GM12878 (cell line): ENCODE measurements around the gene SPDYA. TPM values are rescaled to one million over a fixed set of nuclear protein-coding genes. Genes with fewer than 3 reads are reported as not detected.

Experiments
- ATAC-seq: fragments of 200-7000 bp; cut with Tn5 transposase; 3 replicates; pipeline ENCODE4 v1.9.1; 2020; ENCODE audit warnings: mild to moderate bottlenecking, moderate library complexity
- BruUV-seq: library from RNA; stranded (reverse); fragments of 400-500 nt; replicated peaks from 2 replicates; lab custom pipeline; 2021; lab: Mats Ljungman, UMichigan
- CTCF ChIA-PET: fragments of 300-600 bp; sonication (Branson Sonifier 250); formaldehyde crosslinking; extraction: SDS; loops from one replicate; lab custom pipeline; 2021; ENCODE audit warnings: inconsistent platforms; lab: Yijun Ruan, JAX
- POLR2A ChIA-PET: fragments of 350-600 bp; formaldehyde crosslinking; extraction: SDS; loops from one replicate; lab custom pipeline; 2021; ENCODE audit warnings: inconsistent platforms; lab: Charles Lee
- RAD21 ChIA-PET: fragments of 300-600 bp; sonication (Branson Sonifier 250); formaldehyde crosslinking; loops from one replicate; lab custom pipeline; 2023; ENCODE audit warnings: antibody characterized with exemption; ENCODE audit not compliant: unreplicated experiment; lab: Charles Lee
- SMC1A ChIA-PET: fragments of 300-600 bp; sonication (Branson Sonifier 250); formaldehyde crosslinking; loops from one replicate; lab custom pipeline; 2023; ENCODE audit not compliant: unreplicated experiment, uncharacterized antibody; lab: Charles Lee
- DNase-seq: peaks from one replicate; pipeline ENCODE4 v3.0.0-alpha.2; 2011; ENCODE audit warnings: low read depth, low spot score
- FAIRE-seq: peaks from 3 replicates; lab custom pipeline; 2011; peaks lifted over from hg19 to GRCh38; lab: Jason Lieb, UNC
- H2AFZ ChIP-seq: 2 replicates; pipeline ENCODE4 v1.6.0; 2011; ENCODE audit warnings: low read depth, low read length, control low read depth; ENCODE audit not compliant: control insufficient read depth
- H3K27ac ChIP-seq: 2 replicates; pipeline ENCODE4 v1.5.1; 2011; ENCODE audit warnings: control low read depth; ENCODE audit not compliant: control insufficient read depth, insufficient read depth
- H3K27me3 ChIP-seq, 2 experiments: replicated peaks in 1 of 2; 2 replicates each; pipeline versions ENCODE4 v1.6.0 to v1.6.1; 2011; ENCODE audit warnings: low read length in 1 of 2; ENCODE audit not compliant: control insufficient read depth in 2 of 2, insufficient read depth in 2 of 2
- H3K36me3 ChIP-seq, 2 experiments: 2 replicates each; pipeline ENCODE4 v1.5.1; 2011; ENCODE audit warnings: low read length in 1 of 2; ENCODE audit not compliant: control insufficient read depth in 2 of 2, insufficient read depth in 2 of 2
- H3K4me1 ChIP-seq: 2 replicates; pipeline ENCODE4 v1.6.1; 2011; ENCODE audit warnings: mild to moderate bottlenecking, low read length, moderate library complexity, mixed read lengths; ENCODE audit not compliant: control insufficient read depth, insufficient read depth
- H3K4me2 ChIP-seq: 2 replicates; pipeline ENCODE4 v1.6.0; 2011; ENCODE audit warnings: control low read depth; ENCODE audit not compliant: control insufficient read depth, insufficient read depth
- H3K4me3 ChIP-seq: fragments of 200-600 bp; sonication (generic); 2 replicates; pipeline ENCODE4 v1.5.1; 2016
- H3K79me2 ChIP-seq: 2 replicates; pipeline ENCODE4 v1.6.0; 2011; ENCODE audit warnings: low read length; ENCODE audit not compliant: control insufficient read depth, insufficient read depth
- H3K9ac ChIP-seq: 2 replicates; pipeline ENCODE4 v1.8.0; 2011; ENCODE audit warnings: low read length, control low read depth, mixed read lengths; ENCODE audit not compliant: control insufficient read depth, insufficient read depth
- H3K9me3 ChIP-seq: replicated peaks from 3 replicates; pipeline ENCODE4 v1.5.1; 2011; ENCODE audit warnings: mild to moderate bottlenecking, low read length; ENCODE audit not compliant: control insufficient read depth, insufficient read depth
- H4K20me1 ChIP-seq: 2 replicates; pipeline ENCODE4 v1.6.0; 2011; ENCODE audit not compliant: control insufficient read depth, insufficient read depth
- BRCA1 ChIP-seq: IDR thresholded peaks from 2 replicates; pipeline ENCODE4 v1.6.1; 2011; ENCODE audit warnings: low read depth, low read length, improper control_type of control experiment
- CHD1 ChIP-seq: IDR thresholded peaks from 2 replicates; pipeline ENCODE4 v1.6.1; 2012; ENCODE audit warnings: low read depth, low read length, improper control_type of control experiment
- CHD4 ChIP-seq: fragments of 200-600 bp; sonication (generic); IDR thresholded peaks from 2 replicates; pipeline ENCODE4 v1.6.1; 2016; ENCODE audit warnings: mild to moderate bottlenecking
- ETV6 ChIP-seq, 2 experiments: fragments of 450-650 bp in 1 of 2; IDR thresholded peaks in 1 of 2; conservative IDR thresholded peaks in 1 of 2; 2 replicates each; pipeline ENCODE4 v1.6.1; 2014; ENCODE audit warnings: antibody characterized with exemption in 1 of 2, borderline replicate concordance in 1 of 2, low read depth in 1 of 2, mild to moderate bottlenecking in 1 of 2, moderate library complexity in 1 of 2
- MXI1 ChIP-seq: fragments of 150-350 bp; IDR thresholded peaks from 2 replicates; pipeline ENCODE4 v1.6.1; 2011; ENCODE audit warnings: low read depth, mild to moderate bottlenecking, inconsistent platforms, low read length, improper control_type of control experiment
- MYB ChIP-seq: fragments of 150-350 bp; IDR thresholded peaks from 2 replicates; pipeline ENCODE4 v1.6.1; 2014; ENCODE audit warnings: mild to moderate bottlenecking, low read depth, low read length, borderline replicate concordance
- PAX8 ChIP-seq: fragments of 450-650 bp; IDR thresholded peaks from 2 replicates; pipeline ENCODE4 v1.6.1; 2017; ENCODE audit warnings: mild to moderate bottlenecking, moderate library complexity
- TCF7 ChIP-seq: IDR thresholded peaks from 2 replicates; pipeline ENCODE4 v1.6.1; 2014; ENCODE audit warnings: antibody characterized with exemption, borderline replicate concordance
- ZNF384 ChIP-seq: IDR thresholded peaks from 2 replicates; pipeline ENCODE4 v1.6.1; 2012; ENCODE audit warnings: low read depth, mild to moderate bottlenecking, low read length, improper control_type of control experiment, borderline replicate concordance
- WGBS: methylation state at CpG from one replicate; pipeline ENCODE4 v1.1.6; 2016; ENCODE audit warnings: low lambda C conversion rate; ENCODE audit not compliant: insufficient replicate concordance, insufficient coverage; ENCODE audit errors: missing lambda C conversion rate; 5-methylcytosine and 5-hydroxymethylcytosine counted together
- in situ Hi-C: fragments of 300-500 bp; cut with MboI; formaldehyde crosslinking; loops from 9 replicates; pipeline ENCODE4 v1.14.3; 2018; ENCODE audit warnings: mixed read lengths
- intact Hi-C: fragments of 100-400 bp; cut with micrococcal nuclease; formaldehyde crosslinking; loops from one replicate; pipeline ENCODE4 v1.14.2; 2022; ENCODE audit not compliant: unreplicated experiment
- polyA plus RNA-seq, 11 experiments: library from polyadenylated mRNA; depleted of rRNA in 4 of 11; unstranded in 6 of 11; stranded (reverse) in 5 of 11; fragments of >200 nt; fragmentation: Nextera tagmentation in 4 of 11; fragmentation: Illumina TruSeq in 1 of 11; extraction: Ambion mirVana in 4 of 11; extraction: Trizol in 1 of 11; gene quantifications; 1 replicate in 1 of 11; 2 replicates in 10 of 11; pipeline versions ENCODE4 v1.2.1 to v1.2.3, GENCODE V29; 2011 to 2016; ENCODE audit warnings: inconsistent platforms in 2 of 11, missing spikeins in 2 of 11, low read depth in 1 of 11
- total RNA-seq, 4 experiments: library from RNA; depleted of rRNA in 3 of 4; stranded (reverse); fragments of >200 nt in 3 of 4; fragmentation: Illumina TruSeq in 1 of 4; extraction: Trizol in 1 of 4; gene quantifications; 2 replicates each; pipeline versions ENCODE4 v1.2.1 to v1.2.3, GENCODE V29; 2013 to 2021
- TF ChIP-seq, protein P1 (sequence below): fragments of 450-650 bp; IDR thresholded peaks from 2 replicates; pipeline ENCODE4 v1.6.1; 2017; ENCODE audit warnings: low read depth, mild to moderate bottlenecking, moderate library complexity
- TF ChIP-seq, protein P2 (sequence below): IDR thresholded peaks from 2 replicates; pipeline ENCODE4 v1.6.1; 2012; ENCODE audit warnings: improper control_type of control experiment, low read depth, low read length; ENCODE audit not compliant: insufficient replicate concordance
- TF ChIP-seq, protein P3 (sequence below): fragments of 450-650 bp; formaldehyde crosslinking; IDR thresholded peaks from 2 replicates; pipeline ENCODE4 v1.4.0; 2020; ENCODE audit warnings: mild to moderate bottlenecking, moderate library complexity
- TF ChIP-seq, protein P4 (sequence below): IDR thresholded peaks from 2 replicates; pipeline ENCODE4 v1.6.1; 2011; ENCODE audit warnings: low read depth, mild to moderate bottlenecking, low read length, moderate library complexity, borderline replicate concordance; ENCODE audit errors: extremely low read depth

Gene SPDYA
- total and polyA plus RNA-seq, 10 of the 15 experiments (the other 5 are each of a cell fraction or from before 2014, with no cell fraction given): 0.12 to 2.4 (median 0.50) TPM

DNA sequence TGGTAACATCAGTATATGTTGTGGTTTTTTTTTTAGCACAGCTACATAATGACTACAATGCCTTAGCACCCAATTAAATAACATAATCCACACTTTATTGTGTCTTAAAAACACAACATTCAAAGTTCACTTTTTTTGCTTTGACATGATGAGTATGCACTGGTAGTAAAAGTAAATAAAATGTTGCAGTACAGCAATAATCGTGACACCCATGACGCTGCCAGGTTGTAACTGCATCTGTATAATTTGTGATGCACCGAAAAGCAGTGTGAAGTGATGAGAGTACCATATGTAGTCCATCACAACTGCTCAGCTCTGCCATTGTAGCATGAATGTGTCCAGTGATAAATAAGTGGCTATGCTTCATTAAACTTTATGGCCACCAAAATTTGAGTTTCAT is 43.3 kb upstream of the SPDYA start:
- SMC1A ChIA-PET: no interaction called here
- H3K27me3 ChIP-seq: no peaks in the 10 kb centered on the region
- RAD21 ChIA-PET: no interaction called here
- 96% methylated on average over 3 of the region's 3 CpGs for WGBS
- intact Hi-C loops: no loop called here
- H3K4me2 ChIP-seq: no peak overlapping the region
- H3K27ac ChIP-seq: no peak overlapping the region
- CTCF ChIA-PET: no interaction called here
- H3K9ac ChIP-seq: no peak overlapping the region
- FAIRE-seq (no peak), DNase-seq (no peak), ATAC-seq (no peak)
- H2AFZ ChIP-seq: no peak overlapping the region
- no peak overlapping the region for H3K4me3 ChIP-seq
- H3K4me1 ChIP-seq: no peaks in the 10 kb centered on the region
- BruUV-seq: TSS peak; percentile 4
- POLR2A ChIA-PET: no interaction called here
- H3K9me3 ChIP-seq: peaks cover 1% of the 10 kb centered on the region; the same call in 2 of the 3 replicates
- H3K79me2 ChIP-seq: peaks cover 87% of the 10 kb centered on the region
- H3K36me3 ChIP-seq: no peaks in the 10 kb centered on the region; a peak in 2 of 4 replicates
- no peaks in the 10 kb centered on the region; the same call in 1 of the 2 replicates for H4K20me1 ChIP-seq
- in situ Hi-C loops: no loop called here
- TF ChIP-seq BRCA1: no peak
- no peak for TF ChIP-seq CHD4
- TF ChIP-seq, protein P1, sequence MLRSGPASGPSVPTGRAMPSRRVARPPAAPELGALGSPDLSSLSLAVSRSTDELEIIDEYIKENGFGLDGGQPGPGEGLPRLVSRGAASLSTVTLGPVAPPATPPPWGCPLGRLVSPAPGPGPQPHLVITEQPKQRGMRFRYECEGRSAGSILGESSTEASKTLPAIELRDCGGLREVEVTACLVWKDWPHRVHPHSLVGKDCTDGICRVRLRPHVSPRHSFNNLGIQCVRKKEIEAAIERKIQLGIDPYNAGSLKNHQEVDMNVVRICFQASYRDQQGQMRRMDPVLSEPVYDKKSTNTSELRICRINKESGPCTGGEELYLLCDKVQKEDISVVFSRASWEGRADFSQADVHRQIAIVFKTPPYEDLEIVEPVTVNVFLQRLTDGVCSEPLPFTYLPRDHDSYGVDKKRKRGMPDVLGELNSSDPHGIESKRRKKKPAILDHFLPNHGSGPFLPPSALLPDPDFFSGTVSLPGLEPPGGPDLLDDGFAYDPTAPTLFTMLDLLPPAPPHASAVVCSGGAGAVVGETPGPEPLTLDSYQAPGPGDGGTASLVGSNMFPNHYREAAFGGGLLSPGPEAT: no peak
- TF ChIP-seq PAX8: no peak
- no peak for TF ChIP-seq ZNF384
- TF ChIP-seq CHD1: no peak
- TF ChIP-seq, protein P2, sequence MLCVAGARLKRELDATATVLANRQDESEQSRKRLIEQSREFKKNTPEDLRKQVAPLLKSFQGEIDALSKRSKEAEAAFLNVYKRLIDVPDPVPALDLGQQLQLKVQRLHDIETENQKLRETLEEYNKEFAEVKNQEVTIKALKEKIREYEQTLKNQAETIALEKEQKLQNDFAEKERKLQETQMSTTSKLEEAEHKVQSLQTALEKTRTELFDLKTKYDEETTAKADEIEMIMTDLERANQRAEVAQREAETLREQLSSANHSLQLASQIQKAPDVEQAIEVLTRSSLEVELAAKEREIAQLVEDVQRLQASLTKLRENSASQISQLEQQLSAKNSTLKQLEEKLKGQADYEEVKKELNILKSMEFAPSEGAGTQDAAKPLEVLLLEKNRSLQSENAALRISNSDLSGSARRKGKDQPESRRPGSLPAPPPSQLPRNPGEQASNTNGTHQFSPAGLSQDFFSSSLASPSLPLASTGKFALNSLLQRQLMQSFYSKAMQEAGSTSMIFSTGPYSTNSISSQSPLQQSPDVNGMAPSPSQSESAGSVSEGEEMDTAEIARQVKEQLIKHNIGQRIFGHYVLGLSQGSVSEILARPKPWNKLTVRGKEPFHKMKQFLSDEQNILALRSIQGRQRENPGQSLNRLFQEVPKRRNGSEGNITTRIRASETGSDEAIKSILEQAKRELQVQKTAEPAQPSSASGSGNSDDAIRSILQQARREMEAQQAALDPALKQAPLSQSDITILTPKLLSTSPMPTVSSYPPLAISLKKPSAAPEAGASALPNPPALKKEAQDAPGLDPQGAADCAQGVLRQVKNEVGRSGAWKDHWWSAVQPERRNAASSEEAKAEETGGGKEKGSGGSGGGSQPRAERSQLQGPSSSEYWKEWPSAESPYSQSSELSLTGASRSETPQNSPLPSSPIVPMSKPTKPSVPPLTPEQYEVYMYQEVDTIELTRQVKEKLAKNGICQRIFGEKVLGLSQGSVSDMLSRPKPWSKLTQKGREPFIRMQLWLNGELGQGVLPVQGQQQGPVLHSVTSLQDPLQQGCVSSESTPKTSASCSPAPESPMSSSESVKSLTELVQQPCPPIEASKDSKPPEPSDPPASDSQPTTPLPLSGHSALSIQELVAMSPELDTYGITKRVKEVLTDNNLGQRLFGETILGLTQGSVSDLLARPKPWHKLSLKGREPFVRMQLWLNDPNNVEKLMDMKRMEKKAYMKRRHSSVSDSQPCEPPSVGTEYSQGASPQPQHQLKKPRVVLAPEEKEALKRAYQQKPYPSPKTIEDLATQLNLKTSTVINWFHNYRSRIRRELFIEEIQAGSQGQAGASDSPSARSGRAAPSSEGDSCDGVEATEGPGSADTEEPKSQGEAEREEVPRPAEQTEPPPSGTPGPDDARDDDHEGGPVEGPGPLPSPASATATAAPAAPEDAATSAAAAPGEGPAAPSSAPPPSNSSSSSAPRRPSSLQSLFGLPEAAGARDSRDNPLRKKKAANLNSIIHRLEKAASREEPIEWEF: no peak
- TF ChIP-seq MYB: no peak
- no peak for TF ChIP-seq MXI1
- TF ChIP-seq, protein P3, sequence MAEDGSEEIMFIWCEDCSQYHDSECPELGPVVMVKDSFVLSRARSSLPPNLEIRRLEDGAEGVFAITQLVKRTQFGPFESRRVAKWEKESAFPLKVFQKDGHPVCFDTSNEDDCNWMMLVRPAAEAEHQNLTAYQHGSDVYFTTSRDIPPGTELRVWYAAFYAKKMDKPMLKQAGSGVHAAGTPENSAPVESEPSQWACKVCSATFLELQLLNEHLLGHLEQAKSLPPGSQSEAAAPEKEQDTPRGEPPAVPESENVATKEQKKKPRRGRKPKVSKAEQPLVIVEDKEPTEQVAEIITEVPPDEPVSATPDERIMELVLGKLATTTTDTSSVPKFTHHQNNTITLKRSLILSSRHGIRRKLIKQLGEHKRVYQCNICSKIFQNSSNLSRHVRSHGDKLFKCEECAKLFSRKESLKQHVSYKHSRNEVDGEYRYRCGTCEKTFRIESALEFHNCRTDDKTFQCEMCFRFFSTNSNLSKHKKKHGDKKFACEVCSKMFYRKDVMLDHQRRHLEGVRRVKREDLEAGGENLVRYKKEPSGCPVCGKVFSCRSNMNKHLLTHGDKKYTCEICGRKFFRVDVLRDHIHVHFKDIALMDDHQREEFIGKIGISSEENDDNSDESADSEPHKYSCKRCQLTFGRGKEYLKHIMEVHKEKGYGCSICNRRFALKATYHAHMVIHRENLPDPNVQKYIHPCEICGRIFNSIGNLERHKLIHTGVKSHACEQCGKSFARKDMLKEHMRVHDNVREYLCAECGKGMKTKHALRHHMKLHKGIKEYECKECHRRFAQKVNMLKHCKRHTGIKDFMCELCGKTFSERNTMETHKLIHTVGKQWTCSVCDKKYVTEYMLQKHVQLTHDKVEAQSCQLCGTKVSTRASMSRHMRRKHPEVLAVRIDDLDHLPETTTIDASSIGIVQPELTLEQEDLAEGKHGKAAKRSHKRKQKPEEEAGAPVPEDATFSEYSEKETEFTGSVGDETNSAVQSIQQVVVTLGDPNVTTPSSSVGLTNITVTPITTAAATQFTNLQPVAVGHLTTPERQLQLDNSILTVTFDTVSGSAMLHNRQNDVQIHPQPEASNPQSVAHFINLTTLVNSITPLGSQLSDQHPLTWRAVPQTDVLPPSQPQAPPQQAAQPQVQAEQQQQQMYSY (CRISPR knock-in tag): no peak
- TF ChIP-seq ETV6 (conservative IDR thresholded peaks at IDR 0.05 in 1 of 2, IDR thresholded peaks at IDR 0.05 in 1 of 2; ENCODE audit: borderline replicate concordance in 1 of 2, low read depth in 1 of 2): no peak
- TF ChIP-seq, protein P4, sequence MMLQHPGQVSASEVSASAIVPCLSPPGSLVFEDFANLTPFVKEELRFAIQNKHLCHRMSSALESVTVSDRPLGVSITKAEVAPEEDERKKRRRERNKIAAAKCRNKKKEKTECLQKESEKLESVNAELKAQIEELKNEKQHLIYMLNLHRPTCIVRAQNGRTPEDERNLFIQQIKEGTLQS: no peak
- TF ChIP-seq TCF7: no peak
